ENCODE results near the gene PRKG2.

DNA sequence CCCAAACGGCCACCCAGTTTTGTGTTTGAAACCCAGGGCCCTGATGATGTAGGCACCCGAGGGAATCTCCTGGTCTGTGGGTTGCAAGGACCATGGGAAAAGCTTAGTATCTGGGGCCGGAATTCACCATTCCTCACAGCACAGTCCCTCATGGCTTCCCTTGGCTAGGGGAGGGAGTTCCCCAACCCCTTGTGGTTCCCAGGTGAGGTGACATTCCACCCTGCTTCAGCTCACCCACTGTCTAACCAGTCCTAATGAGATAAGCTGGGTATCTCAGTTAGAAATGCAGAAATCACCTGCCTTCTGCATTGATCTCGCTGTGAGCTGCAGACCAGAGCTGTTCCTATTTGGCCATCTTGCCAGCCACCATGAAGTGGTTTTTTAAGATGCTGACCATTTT is 84.0 kb downstream of the PRKG2 start:
- TF ChIP-seq RFX5 (IDR thresholded peaks at IDR 0.05; ENCODE audit: low read length) = no peak
- TF ChIP-seq CTCF (IDR thresholded peaks at IDR 0.05) = no peak
- no peak for TF ChIP-seq MEF2A (IDR thresholded peaks at IDR 0.05; ENCODE audit: borderline replicate concordance, low read depth)
- TF ChIP-seq EP300 (IDR thresholded peaks at IDR 0.05; ENCODE audit: borderline replicate concordance in 1 of 2, low read depth in 1 of 2, low read length in 1 of 2) = no peak
- TF ChIP-seq EZH2phosphoT487 (IDR thresholded peaks at IDR 0.05; ENCODE audit: borderline replicate concordance, low read depth) = no peak
